Smooth muscle cell (in vitro differentiated cells): ENCODE data around the gene COG5. TPM values are rescaled to one million over a fixed set of nuclear protein-coding genes. Genes with fewer than 3 reads are reported as not detected.

Source experiments
- DNase-seq: peaks from one replicate; lab custom pipeline; 2025; ENCODE audit not compliant: unreplicated experiment; lab: John Stamatoyannopoulos, UW
- H2AFZ ChIP-seq: fragments of 200-600 bp; sonication (generic); 2 replicates; pipeline ENCODE4 v1.6.0; 2016; ENCODE audit warnings: antibody characterized with exemption, low read depth, mild to moderate bottlenecking
- H3F3A ChIP-seq: fragments of 200-600 bp; sonication (generic); 2 replicates; pipeline ENCODE4 v1.6.0; 2017; ENCODE audit warnings: antibody characterized with exemption, low read depth
- H3K27ac ChIP-seq: fragments of 200-600 bp; sonication (generic); 2 replicates; pipeline ENCODE4 v1.5.1; 2016; ENCODE audit warnings: low read depth, mild to moderate bottlenecking
- H3K27me3 ChIP-seq: fragments of 200-600 bp; sonication (generic); 2 replicates; pipeline ENCODE4 v1.6.1; 2016; ENCODE audit warnings: low read depth, mild to moderate bottlenecking
- H3K36me3 ChIP-seq: fragments of 200-600 bp; sonication (generic); 2 replicates; pipeline ENCODE4 v1.5.1; 2016; ENCODE audit warnings: low read depth
- H3K4me1 ChIP-seq: fragments of 200-600 bp; sonication (generic); 2 replicates; pipeline ENCODE4 v1.5.1; 2016; ENCODE audit warnings: low read depth
- H3K4me2 ChIP-seq: fragments of 200-600 bp; sonication (generic); 2 replicates; pipeline ENCODE4 v1.6.0; 2016; ENCODE audit warnings: mild to moderate bottlenecking
- H3K4me3 ChIP-seq: fragments of 200-600 bp; sonication (generic); 2 replicates; pipeline ENCODE4 v1.5.1; 2016; ENCODE audit warnings: mild to moderate bottlenecking
- H3K79me2 ChIP-seq: fragments of 200-600 bp; sonication (generic); 2 replicates; pipeline ENCODE4 v1.6.0; 2016; ENCODE audit warnings: low read depth, mild to moderate bottlenecking
- H3K9ac ChIP-seq: fragments of 200-600 bp; sonication (generic); 2 replicates; pipeline ENCODE4 v1.6.0; 2016; ENCODE audit warnings: low read depth
- H3K9me3 ChIP-seq: fragments of 200-600 bp; sonication (generic); replicated peaks from 2 replicates; pipeline ENCODE4 v1.5.1; 2016; ENCODE audit warnings: low read depth
- H4K20me1 ChIP-seq: fragments of 200-600 bp; sonication (generic); 2 replicates; pipeline ENCODE4 v1.6.0; 2016; ENCODE audit warnings: low read depth
- WGBS: methylation state at CpG from one replicate; pipeline ENCODE4 v1.1.7; 2016; ENCODE audit warnings: low lambda C conversion rate; 5-methylcytosine and 5-hydroxymethylcytosine counted together
- polyA plus RNA-seq: library from polyadenylated mRNA; unstranded; fragments of >200 nt; fragmentation: Nextera tagmentation; extraction: Ambion mirVana; gene quantifications from 2 replicates; pipeline ENCODE4 v1.2.1, GENCODE V29; 2016
- total RNA-seq: library from RNA; depleted of rRNA; stranded (reverse); fragments of >200 nt; gene quantifications from 2 replicates; pipeline ENCODE4 v1.2.3, GENCODE V29; 2014
- TF ChIP-seq, protein P1 (sequence below): fragments of 200-600 bp; sonication (generic); IDR thresholded peaks from 2 replicates; pipeline ENCODE4 v1.5.1; 2017; ENCODE audit warnings: borderline replicate concordance, mild to moderate bottlenecking, antibody characterized with exemption; ENCODE audit not compliant: insufficient read depth, poor library complexity, severe bottlenecking

Gene COG5
- total and polyA plus RNA-seq, 2 experiments from 2014 or later = 24.3 to 44.3 TPM

DNA sequence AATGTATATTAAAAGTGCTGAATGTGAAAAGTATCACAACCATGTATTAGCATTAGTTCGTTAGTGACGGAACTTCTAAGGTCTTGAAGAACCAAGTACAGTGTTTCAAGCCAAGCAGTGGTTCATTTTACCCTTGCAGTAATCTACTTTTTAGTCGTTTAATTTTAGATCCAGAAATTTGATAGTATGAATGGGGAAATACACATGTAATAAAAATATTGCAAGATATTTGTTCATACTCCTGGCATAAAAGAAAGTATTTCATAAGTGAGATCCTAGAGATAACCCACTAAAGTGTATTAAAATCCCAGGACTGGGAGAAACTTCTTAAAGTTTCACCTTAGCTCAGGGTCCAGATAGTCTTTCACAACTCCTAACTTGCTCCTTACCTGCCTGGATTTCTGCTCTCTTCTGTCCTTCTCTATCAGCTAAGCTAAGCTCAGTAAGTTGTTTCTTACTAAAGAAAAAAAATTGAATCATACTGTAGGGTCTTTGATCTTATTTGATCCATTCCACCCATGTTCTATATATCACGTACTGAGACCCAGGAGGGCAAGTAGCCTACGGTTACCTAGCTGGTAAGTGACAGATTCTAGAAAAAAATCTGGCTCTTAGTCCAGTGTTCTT, 17.8 kb upstream of the COG5 start:
- no peak overlapping the region for H3K27ac ChIP-seq
- TF ChIP-seq, protein P1, sequence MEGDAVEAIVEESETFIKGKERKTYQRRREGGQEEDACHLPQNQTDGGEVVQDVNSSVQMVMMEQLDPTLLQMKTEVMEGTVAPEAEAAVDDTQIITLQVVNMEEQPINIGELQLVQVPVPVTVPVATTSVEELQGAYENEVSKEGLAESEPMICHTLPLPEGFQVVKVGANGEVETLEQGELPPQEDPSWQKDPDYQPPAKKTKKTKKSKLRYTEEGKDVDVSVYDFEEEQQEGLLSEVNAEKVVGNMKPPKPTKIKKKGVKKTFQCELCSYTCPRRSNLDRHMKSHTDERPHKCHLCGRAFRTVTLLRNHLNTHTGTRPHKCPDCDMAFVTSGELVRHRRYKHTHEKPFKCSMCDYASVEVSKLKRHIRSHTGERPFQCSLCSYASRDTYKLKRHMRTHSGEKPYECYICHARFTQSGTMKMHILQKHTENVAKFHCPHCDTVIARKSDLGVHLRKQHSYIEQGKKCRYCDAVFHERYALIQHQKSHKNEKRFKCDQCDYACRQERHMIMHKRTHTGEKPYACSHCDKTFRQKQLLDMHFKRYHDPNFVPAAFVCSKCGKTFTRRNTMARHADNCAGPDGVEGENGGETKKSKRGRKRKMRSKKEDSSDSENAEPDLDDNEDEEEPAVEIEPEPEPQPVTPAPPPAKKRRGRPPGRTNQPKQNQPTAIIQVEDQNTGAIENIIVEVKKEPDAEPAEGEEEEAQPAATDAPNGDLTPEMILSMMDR = no peak
- H4K20me1 ChIP-seq = no peaks in the 10 kb centered on the region
- H3K79me2 ChIP-seq = peaks cover 25% of the 10 kb centered on the region
- H3K4me2 ChIP-seq = peak overlapping the region; percentile 95
- DNase-seq = no peak
- no peaks in the 10 kb centered on the region for H3F3A ChIP-seq
- H3K4me1 ChIP-seq = peaks cover 11% of the 10 kb centered on the region
- H3K9me3 ChIP-seq = no peaks in the 10 kb centered on the region
- no peak overlapping the region for H2AFZ ChIP-seq
- H3K36me3 ChIP-seq = no peaks in the 10 kb centered on the region
- peak overlapping the region; percentile 83 for H3K9ac ChIP-seq
- no peaks in the 10 kb centered on the region for H3K27me3 ChIP-seq
- peak overlapping the region; percentile 85 for H3K4me3 ChIP-seq
- WGBS = 89% methylated on average over 5 of the region's 5 CpGs

DNA sequence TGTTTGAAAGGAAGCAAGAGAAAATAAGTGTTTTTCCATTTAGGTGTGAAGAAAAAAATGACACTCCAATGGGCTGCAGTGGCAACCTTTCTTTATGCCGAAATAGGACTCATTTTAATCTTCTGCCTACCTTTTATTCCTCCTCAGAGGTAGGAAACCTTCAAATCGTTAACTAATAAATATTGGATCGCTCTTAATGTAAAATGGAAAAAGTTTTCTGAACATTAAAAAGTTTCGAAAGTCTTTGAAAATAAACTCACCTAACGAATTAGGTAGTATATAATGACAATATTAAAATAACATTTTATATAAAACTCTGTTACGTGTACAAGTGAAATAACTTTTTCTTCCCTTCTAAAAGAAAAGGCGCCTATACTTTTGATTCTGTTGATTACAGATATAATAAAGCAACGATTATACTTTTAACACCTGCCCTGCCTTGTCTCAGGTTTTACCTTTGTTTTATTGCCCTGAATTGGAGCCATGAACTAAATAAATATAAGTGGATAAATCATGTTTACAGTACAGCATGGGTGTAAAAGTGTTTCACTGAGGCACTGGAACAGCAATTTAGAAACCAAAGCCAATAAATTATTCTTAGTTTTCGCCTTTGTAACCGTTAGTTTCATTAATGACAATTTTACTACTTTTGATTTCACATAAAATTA, 17.1 kb upstream of the COG5 start:
- WGBS = 62% methylated on average over 10 of the region's 10 CpGs
- TF ChIP-seq, protein P1 = no peak
- peaks cover 25% of the 10 kb centered on the region for H3K79me2 ChIP-seq
- H2AFZ ChIP-seq = peak overlapping the region; percentile 99
- H3K27ac ChIP-seq = peak overlapping the region; percentile 56
- H3K9ac ChIP-seq = peak overlapping the region; percentile 83
- DNase-seq = no peak
- no peaks in the 10 kb centered on the region for H3K9me3 ChIP-seq
- H3F3A ChIP-seq = no peaks in the 10 kb centered on the region
- no peaks in the 10 kb centered on the region for H3K27me3 ChIP-seq
- H3K4me1 ChIP-seq = peaks cover 11% of the 10 kb centered on the region
- H4K20me1 ChIP-seq = no peaks in the 10 kb centered on the region
- peak overlapping the region; percentile 85 for H3K4me3 ChIP-seq
- H3K4me2 ChIP-seq = peak overlapping the region; percentile 95
- no peaks in the 10 kb centered on the region for H3K36me3 ChIP-seq

DNA sequence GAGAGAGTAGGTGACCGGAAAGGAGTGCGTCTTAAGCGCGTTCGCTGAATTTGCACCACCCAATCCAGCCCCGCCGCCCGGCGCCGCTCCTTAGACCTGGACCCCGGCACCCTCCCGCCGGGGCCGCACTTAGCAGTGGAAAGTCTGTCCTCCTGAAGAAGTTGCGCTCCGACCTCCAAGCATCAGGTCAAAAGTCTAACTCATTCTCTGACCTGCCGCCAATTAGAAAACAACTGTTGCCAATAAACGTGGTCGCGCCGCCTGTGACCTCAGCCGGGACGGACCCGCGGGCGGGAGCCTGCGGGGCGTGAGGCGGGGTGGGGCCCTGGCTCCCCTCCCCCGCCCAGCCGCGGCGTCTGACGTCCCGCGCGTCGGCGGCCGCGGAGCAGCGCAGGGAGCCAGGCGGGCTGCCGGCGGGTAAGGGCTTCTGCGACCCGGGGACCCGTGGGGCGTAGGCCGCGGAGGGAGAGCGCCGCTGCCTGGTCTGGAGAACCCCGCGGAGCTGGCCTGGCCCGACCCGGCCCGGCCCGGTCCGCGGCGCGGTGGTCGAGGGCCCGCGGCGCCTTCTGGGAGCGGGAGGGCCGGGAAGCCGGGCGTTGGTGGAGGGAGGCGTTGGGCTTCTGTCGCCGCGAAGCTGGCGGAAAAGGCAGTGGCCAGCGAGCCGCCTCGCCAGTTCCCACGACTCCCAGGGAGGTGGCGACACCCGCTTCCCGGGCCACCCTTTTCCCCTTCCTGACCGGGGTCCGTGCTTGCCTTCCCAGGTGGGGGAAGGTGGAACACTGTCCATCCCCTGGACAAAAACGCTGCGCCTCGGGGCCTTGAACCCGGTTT, 16.4 kb upstream of the COG5 start, which contains the start of gene BCAP29:
BCAP29 (plus strand) TSS at position 362 of the 831 bp plus-strand sequence. CDS start 527 bp downstream, outside the sequence.
- H3K9ac ChIP-seq = peak within 1 kb of the TSS; percentile 83
- no peaks in the 10 kb centered on the region for H3F3A ChIP-seq
- TF ChIP-seq, protein P1 = peak; percentile 9
- H2AFZ ChIP-seq = peak within 1 kb of the TSS; percentile 99
- H3K79me2 ChIP-seq = peaks cover 21% of the 10 kb centered on the region
- no peaks in the 10 kb centered on the region for H3K9me3 ChIP-seq
- H3K36me3 ChIP-seq = no peaks in the 10 kb centered on the region
- H3K27ac ChIP-seq = peak within 1 kb of the TSS; percentile 56
- no peaks in the 10 kb centered on the region for H4K20me1 ChIP-seq
- DNase-seq = peak; percentile 74
- H3K4me2 ChIP-seq = peak within 1 kb of the TSS; percentile 95
- peaks cover 11% of the 10 kb centered on the region for H3K4me1 ChIP-seq
- WGBS = under 1% methylated on average over 56 of the region's 89 CpGs
- no peaks in the 10 kb centered on the region for H3K27me3 ChIP-seq
- peak within 1 kb of the TSS; percentile 85 for H3K4me3 ChIP-seq
